Raji (cell line): ENCODE measurements around the gene A1BG.
A peak's percentile ranks its signal among the peaks of the same experiment; 100 is the strongest.

ENCODE experiments used
- POLR2A ChIP-seq: IDR thresholded peaks from 2 replicates; pipeline ENCODE4 v1.6.1; 2011; ENCODE audit warnings: low read depth, low read length, control low read depth; ENCODE audit not compliant: insufficient read depth

A1BG gene

GRCh38 chr19:58335630-58336029, 17.7 kb downstream of the A1BG start:
- no peak for TF ChIP-seq POLR2A

DNA sequence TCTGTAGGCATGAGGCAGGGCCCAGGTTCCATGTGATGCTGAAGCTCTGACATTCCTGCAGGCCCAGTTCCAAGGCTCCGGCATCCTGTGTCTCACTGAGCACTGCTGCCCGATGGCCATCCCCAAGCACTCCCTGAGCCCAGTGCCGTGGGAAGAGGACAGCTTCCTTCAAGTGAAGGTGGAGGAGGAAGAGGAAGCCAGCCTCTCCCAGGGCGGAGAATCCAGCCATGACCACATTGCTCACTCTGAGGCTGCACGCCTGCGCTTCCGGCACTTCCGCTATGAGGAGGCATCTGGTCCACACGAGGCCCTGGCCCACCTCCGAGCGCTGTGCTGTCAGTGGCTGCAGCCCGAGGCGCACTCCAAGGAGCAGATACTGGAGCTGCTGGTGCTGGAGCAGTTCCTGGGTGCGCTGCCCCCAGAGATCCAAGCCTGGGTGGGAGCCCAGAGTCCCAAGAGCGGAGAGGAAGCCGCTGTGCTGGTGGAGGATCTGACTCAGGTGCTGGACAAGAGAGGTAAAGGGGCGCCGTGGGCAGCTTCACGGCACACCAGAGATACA, 18.5 kb downstream of the A1BG start:
- TF ChIP-seq POLR2A: no peak

- no peak for TF ChIP-seq POLR2A
Measured at GRCh38 chr19:58332697-58333096, 20.6 kb downstream of the A1BG start.

- TF ChIP-seq POLR2A: no peak
Measured at GRCh38 chr19:58330458-58330857, 22.8 kb downstream of the A1BG start.

- no peak for TF ChIP-seq POLR2A
Measured at GRCh38 chr19:58328999-58329398, 24.3 kb downstream of the A1BG start.

GRCh38 chr19:58326914-58327726, 26.2 kb downstream of the A1BG start, which contains the start of gene ZSCAN22:
ZSCAN22 (plus strand) TSS chr19:58326994; CDS start chr19:58334803, 7,809 bp downstream.
- peak; percentile 52 for TF ChIP-seq POLR2A

- no peak for TF ChIP-seq POLR2A
Measured at GRCh38 chr19:58326501-58326913, 26.8 kb downstream of the A1BG start.

- no peak for TF ChIP-seq POLR2A
Measured at GRCh38 chr19:58325311-58326022, 27.8 kb downstream of the A1BG start.

- no peak for TF ChIP-seq POLR2A
Measured at GRCh38 chr19:58319241-58319640, 34.1 kb downstream of the A1BG start.

DNA sequence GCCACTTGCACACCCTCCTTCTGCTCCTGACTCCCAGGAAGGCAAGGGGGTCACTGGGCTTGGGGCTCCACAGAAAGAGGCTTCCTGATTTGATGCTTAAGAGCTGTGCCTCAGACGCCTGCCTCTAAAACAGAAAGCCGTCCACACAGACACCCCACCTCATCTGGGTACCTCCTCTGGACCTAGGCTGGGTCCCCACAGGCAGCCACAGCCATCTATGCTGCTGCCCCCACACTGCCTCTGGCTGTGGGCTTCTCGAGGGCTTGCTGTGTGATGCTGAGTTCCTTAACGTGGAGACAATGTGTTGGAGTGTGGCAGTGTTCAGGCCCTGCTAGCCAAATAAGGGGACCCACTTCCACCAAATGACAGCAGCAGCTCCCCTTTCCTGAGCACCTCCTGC, 35.0 kb downstream of the A1BG start:
- TF ChIP-seq POLR2A: no peak

GRCh38 chr19:58317476-58318072, 35.7 kb downstream of the A1BG start:
- TF ChIP-seq POLR2A: no peak

DNA sequence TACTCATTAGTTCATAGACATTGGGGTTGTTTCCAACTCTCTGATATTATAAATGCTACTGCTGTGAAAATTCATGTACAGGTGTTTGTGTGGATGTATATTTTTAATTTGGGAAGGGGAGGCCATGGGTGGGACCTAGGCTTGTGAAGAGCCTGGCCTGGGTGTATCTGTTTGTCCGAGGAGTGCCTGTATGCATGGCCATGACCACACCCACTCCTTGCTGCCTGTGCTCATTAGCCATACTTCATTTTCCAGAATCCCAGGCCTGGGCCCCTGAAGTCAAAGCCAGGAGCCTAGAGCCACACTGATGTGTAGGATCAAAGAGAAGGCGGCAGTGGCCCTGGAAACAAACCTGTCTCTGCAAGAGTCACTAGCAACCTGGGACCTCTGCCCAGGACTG, 37.7 kb downstream of the A1BG start:
- TF ChIP-seq POLR2A: no peak

- TF ChIP-seq POLR2A: no peak
Measured at GRCh38 chr19:58311345-58311865, 41.9 kb downstream of the A1BG start.

DNA sequence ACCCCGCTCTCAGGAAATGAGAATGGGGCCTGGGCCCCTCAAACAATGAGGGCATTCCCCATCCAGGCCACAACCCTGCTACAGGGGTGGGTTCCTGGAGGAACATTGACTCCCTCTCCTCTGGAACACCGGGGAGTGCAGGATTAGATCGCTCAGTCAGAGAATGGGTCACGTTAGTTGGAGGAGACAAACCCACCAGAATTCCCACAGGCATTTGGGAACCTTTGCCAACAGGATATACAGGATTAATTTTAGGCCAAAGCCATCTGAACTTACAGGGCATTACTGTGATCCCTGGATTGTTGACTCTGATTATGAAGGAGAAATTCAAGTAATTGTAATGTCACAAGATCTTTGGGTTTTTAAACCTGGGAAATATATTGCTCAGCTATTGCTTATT, 45.6 kb downstream of the A1BG start:
- no peak for TF ChIP-seq POLR2A

DNA sequence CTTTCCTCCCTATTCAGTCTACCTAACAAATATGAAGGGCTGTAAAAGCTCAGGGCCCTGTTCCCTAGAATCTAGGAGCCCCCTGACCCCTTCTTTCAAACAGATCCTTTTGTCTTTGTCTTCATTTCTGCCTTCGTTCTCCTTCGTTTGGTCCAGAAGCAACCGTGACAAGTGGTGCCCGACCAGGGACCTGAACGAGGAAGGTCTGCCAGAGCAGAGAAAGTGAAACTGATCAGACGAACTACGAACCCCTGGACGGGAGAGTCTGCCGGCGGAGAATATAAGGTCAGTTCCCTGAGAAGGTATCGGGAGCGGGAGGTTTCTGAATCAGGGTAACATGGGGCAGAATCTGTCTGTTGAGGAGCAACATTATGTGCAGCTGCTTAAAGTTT, 47.4 kb downstream of the A1BG start:
- no peak for TF ChIP-seq POLR2A
